Activated T-helper 1 cell treated with Interleukin-2 at 50 U/mL for 16 hours (primary cell): Measurements from ENCODE around the gene CCNA1.
A peak's percentile ranks its signal among the peaks of the same experiment; 100 is the strongest.

Experiments used
- DNase-seq: peaks from one replicate; pipeline ENCODE4 v3.0.0-alpha.2; 2020; ENCODE audit warnings: low read depth

The CCNA1 gene

DNA sequence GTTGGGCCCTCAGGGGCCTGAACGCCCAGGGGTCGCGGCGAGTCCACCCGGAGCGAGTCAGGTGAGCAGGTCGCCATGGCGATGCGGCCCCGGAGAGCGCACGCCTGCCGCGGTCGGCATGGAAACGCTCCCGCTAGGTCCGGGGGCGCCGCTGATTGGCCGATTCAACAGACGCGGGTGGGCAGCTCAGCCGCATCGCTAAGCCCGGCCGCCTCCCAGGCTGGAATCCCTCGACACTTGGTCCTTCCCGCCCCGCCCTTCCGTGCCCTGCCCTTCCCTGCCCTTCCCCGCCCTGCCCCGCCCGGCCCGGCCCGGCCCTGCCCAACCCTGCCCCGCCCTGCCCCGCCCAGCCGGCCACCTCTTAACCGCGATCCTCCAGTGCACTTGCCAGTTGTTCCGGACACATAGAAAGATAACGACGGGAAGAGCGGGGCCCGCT is at the start of gene CCNA1:
TSS of gene CCNA1 (plus strand) at position 390 of the 439 bp plus-strand sequence. CDS start 562 bp downstream, outside the sequence.
- no peak for DNase-seq

DNA sequence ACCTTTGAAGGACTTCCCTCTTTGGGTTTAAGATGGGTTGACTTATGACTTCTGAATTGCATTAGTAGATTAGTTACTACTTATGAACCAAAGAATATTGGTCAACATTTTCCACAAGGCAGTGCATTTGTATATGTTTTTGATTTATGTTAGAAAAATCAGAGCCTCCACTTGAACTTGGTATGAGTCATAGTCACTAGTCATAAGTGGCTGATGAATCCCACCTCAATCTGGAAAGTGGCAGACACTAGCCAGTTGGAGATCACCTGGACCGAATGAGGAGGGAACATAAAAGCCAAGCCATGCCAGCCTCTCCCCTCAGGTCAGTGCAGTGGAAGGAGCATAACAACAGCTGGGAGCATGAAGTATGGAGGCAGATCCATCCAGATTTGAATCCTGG is 46.8 kb upstream of the CCNA1 start:
- DNase-seq: no peak

DNA sequence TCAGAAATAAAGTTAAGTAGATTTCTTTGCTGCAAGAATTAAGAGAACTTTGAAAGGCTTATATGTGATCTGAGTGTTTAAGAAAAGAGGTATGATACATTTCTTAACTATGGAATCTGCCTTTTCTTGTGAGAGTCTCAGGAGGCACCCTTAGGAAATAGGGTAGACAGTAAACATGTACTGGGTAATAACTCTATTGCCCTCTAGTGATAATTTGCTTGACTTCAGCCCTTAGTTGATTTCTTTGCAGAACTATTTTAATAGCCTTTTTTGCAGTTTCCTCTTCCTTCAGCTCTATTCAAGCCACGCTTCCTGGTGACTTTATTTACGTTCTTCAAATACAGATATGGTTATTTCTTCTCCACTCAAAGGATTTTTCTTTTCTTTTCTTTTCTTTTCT is 37.0 kb upstream of the CCNA1 start:
- no peak for DNase-seq

DNA sequence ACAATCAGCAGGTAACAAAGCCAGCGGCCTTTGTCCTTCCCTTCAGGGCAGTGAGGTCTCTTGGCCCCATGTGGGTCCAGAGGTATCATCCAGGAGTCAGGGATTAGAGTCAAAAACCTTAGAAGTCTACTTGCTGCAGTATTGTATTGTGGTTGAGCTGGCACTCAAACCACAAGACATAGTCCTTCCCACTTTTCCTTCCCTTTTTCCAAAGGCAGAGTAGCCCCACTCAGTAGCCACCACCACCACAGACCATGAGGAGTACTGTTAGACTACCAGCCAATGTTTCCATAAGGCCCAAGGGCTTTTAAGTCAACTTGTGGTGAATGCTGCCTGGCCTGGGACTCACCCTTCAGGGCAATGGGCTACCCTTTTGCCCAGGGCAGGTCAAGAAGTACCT is 27.1 kb upstream of the CCNA1 start:
- no peak for DNase-seq

DNA sequence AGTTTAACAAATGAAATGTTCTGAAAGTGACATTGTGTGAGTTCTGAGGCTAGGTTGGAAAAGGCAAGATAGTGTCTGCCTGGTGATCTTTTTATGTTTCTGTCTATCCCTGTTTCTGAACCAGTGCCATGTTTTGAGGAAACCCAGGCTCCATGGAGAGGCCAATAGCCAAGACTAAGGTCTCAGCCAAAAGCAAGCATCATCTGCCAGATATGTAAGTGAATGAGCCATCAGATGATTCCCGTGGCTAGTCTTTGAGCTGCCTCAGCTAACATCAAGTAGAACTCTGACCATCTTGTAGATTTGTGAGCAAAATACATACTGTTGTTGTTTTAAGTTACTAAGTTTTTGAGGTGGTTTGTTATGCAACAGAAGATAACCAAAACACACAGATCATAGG is 19.6 kb upstream of the CCNA1 start:
- DNase-seq: no peak

DNA sequence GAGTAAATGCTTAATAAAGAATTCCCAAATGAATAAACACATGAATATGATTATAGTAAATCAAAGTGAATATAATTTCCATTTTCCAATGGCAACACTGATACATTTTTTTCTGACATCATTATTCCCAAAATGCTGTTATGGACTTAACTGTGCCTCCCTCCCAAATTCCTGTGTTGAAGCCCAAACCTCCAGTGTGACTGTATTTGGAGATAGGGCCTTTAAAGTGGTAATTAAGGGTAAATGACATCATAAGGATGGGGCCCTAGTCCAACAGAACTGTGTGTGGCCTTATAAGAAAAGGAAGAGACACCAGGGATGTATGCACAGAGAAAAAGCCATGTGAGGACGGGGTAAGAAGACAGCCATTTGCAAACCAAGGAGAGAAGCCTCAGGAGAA is 19.1 kb upstream of the CCNA1 start:
- no peak for DNase-seq

DNA sequence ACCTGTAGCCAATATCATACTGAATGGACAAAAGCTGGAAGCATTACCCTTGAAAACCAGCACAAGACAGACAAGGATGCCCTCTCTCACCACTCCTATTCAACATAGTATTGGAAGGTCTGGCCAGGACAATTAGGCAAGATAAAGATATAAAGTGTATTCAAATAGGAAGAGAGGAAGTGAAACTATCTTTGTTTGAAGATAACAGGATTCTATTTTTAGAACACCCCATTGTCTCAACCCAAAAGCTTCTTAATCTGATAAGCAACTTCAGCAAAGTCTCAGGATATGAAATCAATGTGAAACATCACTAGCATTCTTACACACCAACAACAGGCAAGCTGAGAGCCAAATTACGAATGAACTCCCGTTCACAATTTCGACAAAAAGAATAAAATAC is 17.8 kb upstream of the CCNA1 start:
- no peak for DNase-seq

DNA sequence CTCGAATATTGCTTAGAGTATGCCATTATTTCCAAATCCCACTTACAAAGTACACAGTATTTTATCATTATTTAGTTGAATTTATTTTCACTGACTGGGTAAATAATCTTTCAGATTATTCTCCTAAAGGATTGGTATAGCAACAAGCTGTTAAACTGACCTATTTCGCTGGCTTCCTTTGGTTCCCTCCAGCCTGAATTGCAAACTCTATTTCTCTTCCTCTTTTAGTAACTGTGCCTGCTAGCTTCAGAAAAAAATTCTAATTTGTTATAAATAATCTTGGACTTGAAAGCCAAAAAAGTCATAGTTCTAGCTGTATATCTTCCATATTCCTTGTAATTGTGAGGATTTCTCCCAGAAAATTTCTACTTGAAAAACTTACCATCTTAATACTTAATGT is 15.0 kb upstream of the CCNA1 start:
- no peak for DNase-seq

DNA sequence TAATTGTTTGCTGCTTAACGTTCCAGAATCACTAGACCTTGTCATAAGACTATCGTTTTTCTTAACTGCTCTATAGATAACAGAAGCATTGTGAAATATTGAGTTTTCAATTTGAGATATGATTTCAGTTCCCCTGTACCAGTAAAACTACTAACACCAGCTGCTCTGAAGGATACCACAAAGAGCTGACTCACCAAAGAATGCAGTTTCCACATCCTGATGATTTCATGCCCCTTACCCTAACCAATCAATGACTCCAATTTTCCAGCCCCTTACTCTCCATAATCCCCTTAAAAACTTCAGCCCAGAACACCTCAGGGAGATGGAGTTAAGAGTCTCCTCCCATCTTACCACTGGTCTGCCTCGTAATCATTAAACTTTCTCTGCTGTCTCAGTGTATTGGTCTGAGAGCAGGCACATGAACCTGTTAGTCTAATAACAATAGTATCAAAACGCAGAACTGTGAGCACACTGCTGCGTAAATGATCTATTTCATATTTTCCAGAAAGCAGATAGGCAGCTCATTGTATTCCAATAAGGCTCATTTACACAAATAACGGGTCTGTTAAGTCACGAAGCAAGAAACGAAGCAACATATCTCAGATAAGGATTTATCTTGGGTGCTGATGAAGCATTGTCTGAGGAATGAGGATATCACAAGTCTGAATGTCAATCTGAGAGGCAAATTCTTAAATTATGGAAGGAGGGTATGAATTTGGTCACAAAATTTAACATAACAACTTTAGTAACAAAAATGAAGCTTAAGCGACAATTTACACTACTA is 14.1 kb upstream of the CCNA1 start:
- DNase-seq: no peak

DNA sequence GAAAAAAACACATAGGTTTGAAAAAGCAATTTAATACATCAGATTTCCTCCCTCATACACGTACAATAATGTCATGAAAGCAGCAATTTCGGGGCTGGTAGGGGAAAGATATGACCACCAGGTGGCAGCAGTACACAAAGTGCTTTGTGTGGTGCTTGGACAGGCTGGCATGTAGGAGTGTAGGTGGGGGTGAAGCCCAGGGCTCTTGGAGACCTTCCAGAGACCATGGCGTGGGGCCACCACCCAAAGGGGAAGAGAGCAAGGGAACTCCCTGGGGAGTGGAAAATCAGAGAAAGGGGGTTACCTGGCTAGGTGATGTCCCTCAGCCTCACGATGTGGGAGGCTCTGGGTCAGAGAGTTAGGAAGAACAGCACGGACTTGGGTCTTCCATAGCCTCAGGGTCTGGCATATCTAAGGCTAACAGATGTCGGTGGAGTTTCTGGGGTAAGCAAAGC is 11.8 kb upstream of the CCNA1 start:
- peak; percentile 10 for DNase-seq

DNA sequence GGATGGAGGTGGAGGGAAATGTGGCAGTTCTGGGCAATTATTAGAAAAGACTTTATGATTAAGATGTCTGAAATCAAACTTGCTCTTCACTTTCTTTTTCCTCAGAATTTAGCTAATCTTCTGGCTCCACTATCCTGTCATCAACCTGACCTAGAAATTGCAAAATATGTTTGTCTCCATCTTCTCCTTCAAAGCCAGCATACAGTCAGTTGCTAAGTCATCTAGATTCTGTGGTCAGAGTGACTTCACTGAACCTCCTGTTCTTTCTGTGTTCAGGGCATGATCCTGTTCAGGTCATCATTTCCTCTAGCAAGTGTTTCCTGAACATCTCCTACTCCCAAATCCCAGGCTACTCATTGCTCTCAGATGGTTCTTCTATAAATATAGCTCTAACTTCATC is 10.8 kb upstream of the CCNA1 start:
- no peak for DNase-seq

DNA sequence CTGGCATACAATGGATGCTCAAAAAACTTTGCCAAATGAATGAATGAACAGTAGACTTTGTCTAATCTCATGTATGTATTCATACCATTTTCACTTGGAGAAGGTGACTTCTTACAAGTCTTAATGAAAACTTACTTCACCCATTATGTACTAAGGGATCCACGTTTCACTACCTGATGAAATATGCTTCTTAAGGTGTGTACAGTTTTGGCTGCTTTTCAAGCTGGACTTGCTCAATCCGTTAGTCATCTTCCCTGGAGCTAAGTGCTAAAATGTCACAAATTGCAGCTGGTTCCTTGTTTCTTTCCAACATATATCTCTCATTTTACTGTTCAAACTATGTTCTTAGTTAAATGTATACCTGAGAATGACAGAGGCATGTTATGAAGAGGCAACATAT is 4.2 kb upstream of the CCNA1 start:
- DNase-seq: no peak

DNA sequence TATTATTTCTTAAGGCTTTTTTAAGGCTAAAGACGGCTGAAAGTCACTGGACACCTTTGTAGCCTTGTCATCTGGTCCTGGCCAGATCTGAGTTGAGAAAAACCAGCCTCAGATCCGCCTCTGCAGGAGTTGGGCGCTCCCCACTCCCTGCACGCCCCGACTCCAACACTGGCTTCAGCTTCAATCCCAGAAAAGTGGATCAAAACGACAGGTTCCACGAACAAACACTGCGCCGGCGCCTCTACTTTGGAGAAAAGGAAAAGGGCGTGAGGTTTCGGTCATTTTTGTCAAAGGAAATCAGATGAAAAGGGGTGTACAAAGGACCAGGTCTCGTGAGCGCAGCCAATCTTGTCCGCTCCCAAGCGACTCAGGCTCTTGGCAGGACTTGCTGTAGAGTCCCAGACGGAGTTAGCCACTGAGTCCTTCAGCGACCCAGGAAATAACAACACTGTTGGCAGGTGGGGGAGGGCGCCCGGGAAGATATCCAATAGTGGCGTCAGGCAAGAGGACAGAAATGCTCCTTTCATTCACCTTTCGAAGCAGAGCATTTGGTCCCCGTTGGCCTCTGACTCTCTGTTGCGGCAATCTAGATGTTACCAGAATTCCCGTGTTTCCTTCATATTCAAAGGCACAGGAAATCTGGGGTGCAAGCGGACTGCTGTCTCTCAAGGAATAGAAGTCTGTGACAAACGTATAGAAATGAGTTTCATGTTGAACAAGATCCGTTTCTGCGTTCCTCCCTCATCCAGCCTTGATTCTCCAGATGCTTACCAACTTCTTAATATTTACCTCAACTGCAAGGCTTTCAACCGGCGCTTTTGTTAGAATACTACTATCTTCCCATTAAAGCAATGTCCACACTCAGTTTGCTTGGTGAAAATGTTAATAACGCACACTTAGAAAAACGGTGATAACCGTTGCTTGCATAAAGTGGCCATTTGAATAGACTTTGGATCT is 1.8 kb upstream of the CCNA1 start:
- no peak for DNase-seq

DNA sequence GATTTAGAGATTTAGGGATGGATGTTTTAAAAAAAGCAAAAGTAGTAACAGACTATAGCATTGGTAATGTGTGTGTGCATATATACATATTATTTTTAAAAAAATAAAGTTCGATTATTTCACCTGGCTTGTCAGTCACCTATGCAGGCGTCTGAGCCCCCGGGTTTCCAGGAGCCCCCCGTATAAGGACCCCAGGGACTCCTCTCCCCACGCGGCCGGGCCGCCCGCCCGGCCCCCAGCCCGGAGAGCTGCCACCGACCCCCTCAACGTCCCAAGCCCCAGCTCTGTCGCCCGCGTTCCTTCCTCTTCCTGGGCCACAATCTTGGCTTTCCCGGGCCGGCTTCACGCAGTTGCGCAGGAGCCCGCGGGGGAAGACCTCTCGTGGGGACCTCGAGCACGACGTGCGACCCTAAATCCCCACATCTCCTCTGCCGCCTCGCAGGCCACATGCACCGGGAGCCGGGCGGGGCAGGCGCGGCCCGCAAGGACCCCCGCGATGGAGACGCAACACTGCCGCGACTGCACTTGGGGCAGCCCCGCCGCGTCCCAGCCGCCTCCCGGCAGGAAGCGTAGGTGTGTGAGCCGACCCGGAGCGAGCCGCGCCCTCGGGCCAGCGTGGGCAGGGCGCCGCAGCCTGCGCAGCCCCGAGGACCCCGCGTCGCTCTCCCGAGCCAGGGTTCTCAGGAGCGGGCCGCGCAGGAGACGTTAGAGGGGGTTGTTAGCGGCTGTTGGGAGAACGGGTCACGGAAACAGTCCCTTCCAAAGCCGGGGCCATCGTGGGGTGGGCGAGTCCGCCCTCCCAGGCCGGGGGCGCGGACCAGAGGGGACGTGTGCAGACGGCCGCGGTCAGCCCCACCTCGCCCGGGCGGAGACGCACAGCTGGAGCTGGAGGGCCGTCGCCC is 840 bp upstream of the CCNA1 start:
- no peak for DNase-seq

DNA sequence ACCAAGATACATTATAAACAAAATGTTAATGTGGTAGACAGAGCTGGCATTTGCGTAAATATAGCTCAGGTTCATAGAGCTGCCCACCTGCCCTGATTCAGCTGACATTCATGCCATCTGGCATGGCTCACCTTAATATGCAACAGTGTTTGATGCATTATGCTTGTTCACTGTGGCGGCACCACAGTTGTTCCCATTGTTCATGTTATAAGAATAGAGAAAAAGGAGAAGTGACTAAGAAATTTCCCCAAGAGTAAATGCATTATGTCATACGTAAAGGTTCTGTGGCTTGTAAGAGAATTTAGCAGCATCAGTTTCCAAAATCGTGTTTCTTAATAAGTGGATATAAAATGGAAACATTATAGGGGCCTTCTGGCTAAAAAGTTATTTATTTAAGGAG is 4.5 kb downstream of the CCNA1 start:
- no peak for DNase-seq

DNA sequence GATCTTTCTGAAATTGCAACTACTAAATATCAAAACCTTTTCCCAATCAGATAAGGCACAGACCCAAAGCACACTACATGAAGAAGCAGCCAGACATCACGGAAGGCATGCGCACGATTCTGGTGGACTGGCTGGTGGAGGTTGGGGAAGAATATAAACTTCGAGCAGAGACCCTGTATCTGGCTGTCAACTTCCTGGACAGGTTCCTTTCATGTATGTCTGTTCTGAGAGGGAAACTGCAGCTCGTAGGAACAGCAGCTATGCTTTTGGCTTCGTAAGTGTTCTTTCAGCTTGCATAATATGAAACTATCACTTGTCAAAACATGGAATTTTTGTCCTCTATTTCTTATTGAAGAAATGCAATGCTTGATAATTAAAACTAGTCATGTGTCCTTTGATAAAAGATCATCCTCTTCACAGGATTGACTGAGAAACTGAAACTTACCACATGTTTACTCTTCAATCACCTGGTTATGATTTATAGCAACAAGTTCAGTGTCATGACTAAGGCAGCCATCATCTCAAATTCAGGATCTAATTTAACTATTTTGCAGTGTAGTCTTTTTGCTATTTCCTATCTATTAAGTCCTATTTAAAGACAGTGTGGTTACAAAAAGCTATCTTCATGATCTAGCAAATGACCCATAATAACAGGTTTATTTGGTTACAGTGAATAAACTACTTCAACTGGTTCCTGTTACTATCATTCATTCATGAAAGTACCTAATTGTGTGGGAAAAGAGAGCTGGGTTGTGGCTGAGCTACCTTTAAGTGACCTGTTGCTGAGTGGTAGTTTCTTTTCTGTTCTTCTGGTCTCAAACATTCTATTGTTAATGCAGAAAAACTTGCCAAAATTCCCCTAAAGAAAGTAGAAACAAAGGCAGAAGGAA is 6.5 kb downstream of the CCNA1 start:
- no peak for DNase-seq

DNA sequence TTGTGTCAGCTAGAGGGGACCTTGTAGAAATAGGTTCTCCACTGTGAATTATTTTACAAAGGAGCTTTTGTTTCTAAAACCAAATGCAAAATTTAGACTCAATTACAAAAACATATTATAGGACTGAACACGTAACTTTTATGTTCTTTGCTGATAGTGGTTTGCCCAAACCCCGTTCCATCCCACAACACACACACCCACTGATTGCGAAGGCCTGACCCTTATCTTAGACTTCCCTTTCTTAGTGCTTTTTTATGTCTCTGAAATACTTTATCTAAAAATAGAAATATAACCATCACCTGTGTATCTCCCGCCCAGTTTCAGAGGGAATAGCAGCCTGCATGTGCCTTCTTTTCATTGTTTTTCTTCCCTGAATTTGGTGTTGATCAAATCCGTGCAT is 13.0 kb downstream of the CCNA1 start:
- DNase-seq: no peak

DNA sequence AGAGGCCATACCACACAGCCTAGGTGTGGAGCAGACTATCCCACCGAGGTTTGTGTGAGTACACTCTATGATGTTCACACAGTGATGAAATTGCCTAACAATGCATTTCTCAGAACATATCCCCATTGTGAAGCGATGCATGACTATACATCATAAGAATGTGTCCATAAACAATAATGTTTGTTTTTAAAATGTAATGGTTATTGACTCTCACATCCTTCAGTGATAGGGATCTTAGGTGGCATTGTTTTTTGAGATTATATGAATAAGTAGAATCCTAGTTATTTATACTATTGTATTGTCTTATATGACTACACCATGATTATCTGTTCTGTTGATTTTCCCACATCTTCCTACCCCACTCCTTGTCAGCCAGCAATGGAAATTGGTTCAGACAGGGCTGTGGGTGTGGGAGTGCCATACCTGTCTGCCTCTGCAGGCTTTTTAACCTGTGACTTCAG is 13.6 kb downstream of the CCNA1 start:
- no peak for DNase-seq

DNA sequence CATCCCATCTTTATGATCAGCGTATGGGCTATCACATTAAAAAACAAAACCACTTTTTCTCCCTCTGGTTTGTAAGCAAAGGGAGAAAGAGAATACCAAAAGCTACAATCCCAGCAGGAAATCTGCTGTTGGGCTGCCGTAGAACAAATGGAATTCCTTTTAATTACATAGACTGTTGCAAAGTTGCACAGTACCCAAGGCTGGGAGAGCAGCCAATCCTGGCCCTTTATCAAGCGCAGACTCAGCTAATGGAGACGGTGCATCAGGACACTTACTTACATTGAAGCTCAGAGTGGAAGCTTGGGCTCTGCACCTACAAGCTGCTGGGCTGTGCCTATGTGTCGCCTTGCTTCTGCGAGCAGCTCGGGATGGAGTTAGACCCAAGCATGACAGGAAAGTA is 15.2 kb downstream of the CCNA1 start:
- DNase-seq: no peak

DNA sequence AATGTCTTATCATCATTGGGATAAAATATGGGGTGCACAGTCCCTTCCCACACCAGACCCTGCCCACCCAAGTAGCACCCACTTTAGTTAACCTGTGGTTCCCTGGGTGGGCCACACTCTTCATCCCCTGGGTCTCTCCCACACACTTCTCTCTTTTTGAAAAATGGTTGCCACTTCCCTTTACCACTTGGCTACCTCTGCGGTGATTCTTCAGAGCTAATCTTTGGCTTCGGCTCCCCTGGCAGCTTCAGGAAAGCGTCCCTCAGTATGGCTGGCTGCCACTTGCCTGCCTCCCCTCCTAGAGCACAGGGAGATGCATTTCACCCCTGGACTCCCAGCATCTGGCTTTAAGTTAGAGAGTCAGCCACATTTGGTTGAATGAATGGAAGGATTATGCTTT is 18.2 kb downstream of the CCNA1 start:
- DNase-seq: no peak

DNA sequence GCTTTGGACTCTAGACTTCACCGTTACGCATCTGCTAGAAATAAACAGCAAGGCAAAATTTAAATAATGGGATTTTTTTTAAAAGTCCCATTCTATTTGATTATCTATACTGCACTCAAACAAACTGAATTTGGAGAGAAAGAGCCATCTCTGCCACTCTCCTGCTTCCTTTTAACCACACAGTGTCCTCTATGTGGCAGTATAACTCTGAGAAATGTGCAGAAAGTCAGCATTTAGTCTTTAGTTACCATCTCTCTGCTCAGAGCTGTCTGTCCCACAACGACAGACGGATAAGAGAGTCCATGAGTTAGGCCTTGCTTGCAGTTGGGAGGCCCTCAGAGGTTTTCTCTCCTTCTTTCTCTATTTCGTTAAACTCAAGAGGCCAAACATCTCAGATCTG is 21.2 kb downstream of the CCNA1 start:
- DNase-seq: no peak
